NCI-H1417 (cell line): ENCODE results near the gene SIGLEC14.
"Not testable (repeated sequence)": the region's sequence is repeated elsewhere in the genome, so short reads cannot be mapped to it uniquely, and the experiment has no call there.

Experiments used
- DNase-seq, 3 experiments: peaks; one replicate each; lab custom pipeline; 2025; lab: John Stamatoyannopoulos, UW

The SIGLEC14 gene

DNA sequence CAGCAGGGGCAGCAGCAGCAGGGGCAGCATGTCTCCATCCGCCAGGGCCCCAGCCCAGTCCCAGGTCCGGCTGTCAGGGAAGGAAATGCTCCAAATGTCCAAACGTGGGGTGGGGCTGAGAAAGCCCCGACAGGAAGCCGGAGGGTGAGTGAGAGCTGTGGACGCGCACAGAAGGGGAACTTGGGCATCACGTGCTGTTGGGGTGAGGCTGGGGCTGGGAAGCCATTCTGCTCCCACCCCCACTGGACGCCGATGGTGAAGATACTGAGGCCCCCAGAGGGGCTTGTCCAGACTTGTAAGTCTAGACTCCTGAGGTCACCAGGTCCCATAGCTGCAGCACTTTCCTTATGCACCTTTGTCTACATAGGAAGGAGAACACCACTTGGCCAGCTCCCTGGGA lies at the start of gene SIGLEC14:
Gene SIGLEC14, minus strand, starts transcription at position 96 of the 400 bp plus-strand sequence. Its CDS starts 66 bp downstream, at position 30.
- DNase-seq, result not testable (repeated sequence)

DNA sequence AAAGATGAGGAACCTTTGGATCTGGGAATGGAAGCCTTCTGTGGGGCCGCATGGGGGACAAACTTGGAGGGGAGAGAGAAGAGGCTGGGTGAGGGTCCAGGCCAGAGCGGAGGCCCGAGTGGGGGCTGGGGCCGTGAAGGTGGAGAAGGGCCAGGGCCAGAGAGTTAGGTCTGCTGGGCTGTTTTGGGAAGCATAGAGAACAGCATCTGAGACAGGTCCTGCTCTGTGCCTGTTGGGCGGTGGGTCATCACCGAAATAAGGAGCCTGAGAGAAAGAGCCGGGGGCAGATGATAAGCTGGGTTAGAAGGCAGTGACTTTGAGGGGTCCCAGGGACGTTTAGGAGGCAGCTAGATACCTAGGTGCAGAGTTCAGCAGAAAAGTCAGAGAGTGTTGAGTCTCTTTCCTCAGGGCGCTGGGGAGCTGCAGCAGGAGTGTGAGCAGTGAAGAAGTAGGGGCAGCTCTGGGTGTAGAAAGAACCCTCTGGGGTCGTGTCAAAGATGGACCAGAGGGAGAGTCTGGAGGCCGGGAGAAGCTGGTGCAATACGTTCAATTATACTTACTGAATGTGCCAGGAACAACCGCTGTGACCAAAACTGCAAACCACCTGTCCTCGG lies 49.2 kb upstream of the SIGLEC14 start:
- DNase-seq, result no peak

GRCh38 chr19:51695088-51695487 lies 48.5 kb upstream of the SIGLEC14 start:
- DNase-seq, result no peak

DNA sequence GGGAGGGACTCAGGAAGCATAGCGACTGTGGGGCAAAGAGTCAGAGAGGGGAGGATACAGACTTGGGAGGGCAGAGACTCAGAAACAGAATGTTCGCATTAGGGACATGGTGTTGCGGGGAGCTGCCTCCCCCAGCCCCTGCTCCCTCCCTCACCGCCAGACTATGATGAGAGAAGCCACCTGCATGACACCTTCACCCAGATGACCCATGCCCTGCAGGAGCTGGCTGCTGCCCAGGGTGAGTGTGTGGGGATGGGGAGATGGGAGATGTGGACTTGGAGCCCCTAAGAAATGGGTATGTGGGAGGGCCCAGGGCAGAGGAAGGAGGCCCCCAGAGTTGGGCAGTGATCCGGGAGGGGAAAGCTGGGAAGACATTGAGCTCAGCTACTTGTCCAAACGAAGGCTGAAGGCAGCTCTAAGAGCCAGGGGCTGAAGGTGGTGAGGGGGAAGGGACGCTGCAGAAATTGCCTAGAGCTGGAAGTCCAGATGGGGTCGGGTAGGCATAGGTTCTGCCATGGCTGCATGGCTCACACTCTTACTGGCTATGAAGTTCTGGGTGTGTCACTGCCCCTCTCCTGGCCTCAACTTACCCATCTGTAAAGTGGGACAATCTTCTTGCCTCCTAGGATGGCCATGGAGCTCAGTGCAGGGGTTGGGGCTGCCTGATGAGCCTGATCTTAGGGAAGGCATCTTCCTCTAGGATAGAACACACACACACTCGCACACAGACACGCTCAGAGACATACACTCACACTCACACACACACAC lies 47.9 kb upstream of the SIGLEC14 start:
- no peak for DNase-seq

GRCh38 chr19:51693819-51694218 lies 47.2 kb upstream of the SIGLEC14 start:
- no peak for DNase-seq

DNA sequence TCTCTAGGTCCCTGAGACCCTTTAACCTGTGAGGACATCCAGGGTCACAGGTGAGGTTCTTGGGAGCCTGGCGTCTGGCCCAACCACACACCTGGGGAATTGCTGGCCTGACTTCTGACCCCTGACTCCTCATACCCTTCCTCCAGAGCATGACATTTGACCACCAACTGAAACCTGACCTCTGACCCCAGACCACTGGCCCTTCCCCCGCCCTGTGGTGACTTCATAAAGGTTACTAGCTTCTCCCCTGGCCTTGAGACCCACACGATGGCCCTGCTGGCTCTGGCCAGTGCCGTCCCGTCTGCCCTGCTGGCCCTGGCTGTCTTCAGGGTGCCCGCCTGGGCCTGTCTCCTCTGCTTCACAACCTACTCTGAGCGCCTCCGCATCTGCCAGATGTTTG lies 46.6 kb upstream of the SIGLEC14 start, which contains the start of gene SPACA6:
Gene SPACA6, plus strand, starts transcription at position 71 of the 400 bp plus-strand sequence. Its CDS starts 197 bp downstream, at position 268.
- DNase-seq, result no peak

DNA sequence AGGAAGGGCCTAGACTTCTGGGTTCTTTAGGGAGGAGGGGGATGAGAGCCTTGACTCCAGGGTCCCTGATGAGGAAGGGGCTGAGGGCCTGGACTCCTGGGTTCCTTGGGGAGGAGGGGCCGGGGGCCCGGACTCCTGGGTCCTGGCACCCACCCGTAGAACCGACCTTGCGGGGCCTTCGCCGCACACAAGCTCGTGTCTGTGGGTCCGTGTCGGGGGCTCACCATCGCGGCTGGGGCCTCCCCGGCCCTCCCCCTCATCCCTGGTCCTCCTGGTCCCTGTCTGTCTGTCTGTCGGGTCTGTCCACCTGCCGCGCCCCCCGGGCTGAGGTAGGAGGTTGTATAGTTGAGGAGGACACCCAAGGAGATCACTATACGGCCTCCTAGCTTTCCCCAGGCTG lies 45.8 kb upstream of the SIGLEC14 start:
- no peak for DNase-seq

GRCh38 chr19:51691584-51692428 lies 45.2 kb upstream of the SIGLEC14 start:
- peak in 1 of 3 experiments; percentile 10 for DNase-seq

- no peak for DNase-seq
Measured at GRCh38 chr19:51691074-51691583, 44.5 kb upstream of the SIGLEC14 start.

DNA sequence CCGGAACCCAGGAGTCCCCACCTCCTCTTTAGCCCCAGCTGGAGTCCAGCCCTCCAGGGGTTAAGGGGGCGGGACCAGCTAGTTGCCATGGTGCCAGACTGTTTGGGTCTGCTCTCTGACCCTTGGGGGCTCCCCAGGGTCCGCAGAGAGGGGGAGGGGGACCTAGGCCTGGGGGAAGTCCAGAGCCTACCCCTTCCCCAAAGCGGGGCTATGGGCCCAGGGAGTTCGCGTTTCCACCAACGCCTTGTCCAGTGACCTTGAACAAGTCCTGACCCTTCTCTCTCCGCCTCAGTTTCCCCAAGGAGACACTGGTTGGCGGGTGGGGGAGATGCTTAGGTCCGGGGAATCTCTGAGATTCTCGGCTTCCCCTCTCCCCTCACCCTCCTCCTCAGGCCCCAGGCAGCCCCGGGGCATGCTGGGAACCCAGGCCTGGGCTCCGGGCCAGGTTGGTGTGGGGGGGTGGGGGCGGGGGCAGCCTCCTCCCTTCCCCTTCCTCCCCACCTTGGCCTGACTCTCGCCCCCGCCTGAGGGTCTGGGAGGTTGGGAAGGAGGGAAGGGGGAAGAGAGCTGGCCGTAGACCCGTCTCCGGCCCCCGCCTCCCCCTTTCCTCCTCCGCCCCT lies 43.9 kb upstream of the SIGLEC14 start:
- peak in 2 of 3 experiments; percentile 78 to 84 for DNase-seq

- DNase-seq, result peak in 2 of 3 experiments; percentile 56 to 66
Measured at GRCh38 chr19:51689751-51690453, 43.3 kb upstream of the SIGLEC14 start.

GRCh38 chr19:51688671-51689571 lies 42.3 kb upstream of the SIGLEC14 start:
- DNase-seq, result peak in 2 of 3 experiments; percentile 81 to 90

DNA sequence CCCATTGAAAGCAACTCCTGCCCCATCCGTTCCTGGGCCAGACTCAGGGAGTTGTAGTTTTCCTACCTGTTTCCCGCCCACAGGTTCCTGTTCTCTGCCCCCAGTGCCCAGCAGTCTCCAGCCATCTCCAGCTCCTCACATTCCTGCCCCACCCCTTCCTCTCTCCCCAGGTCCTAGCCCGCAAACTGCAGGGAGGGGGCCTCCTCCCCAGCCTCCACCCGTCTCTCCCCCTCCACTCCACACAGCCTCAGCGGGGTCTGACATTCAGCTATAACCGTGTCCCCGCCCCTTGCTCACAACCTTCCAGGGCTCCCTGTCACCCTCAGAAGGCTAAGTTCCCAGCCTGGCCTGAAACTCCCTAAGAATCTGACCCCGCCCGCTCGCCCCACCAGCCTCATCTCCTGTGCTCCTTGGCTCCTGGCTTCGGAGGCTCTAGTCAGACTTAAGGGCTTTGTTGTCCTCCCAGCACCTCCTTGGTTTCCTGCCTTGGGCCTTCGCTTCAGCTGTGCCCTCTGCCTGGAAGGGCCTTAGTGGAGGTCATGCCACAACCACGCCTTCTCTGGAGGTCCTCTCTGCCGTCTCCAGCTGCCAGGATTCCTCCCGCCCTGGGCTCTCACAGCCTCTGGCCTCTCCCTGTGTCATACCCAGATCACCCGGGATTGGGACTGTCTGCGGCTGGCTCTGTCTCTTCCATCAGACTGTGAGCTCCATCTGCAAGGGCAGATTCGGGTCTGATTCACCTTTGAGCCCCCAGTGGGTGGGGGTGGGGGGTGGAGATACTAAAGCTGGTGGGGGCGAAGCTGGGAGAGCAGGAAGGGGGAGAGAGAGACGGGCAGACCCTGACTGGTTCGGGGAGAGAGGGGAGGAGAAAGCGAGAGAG lies 41.4 kb upstream of the SIGLEC14 start:
- DNase-seq, result peak in 2 of 3 experiments; percentile 57 to 68

GRCh38 chr19:51686171-51686570 lies 39.5 kb upstream of the SIGLEC14 start:
- no peak for DNase-seq

DNA sequence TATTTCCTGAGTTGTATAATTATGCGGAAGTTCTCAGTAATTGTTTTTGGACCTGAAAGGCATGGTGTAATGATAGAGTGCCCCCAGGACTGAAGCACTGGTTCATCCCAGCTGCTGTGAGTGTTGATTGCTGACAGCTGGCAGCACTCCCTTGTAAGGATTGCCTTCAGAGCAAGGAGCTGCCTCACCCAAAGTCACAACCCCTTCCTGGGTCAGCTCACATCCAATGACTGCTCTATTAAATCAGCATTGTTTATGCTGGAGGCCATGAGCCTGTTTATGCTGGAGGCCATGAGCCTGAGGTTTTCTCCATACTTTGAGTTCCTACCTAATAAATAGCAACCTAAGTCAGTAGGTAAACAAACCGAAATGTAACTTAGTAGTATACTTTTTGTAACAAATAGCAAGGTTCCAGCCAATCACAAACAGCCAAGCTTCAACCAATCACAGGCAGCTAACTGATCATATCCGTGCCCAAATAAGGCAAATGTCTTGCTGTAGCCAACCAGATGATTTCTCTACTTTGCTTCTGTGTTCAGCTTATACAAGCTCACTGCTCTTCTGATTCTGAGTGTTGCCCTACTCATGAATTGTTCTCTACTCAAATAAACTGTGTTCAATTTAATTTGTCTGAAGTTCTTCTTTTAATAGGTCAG lies 34.8 kb upstream of the SIGLEC14 start:
- DNase-seq, result peak in 1 of 3 experiments; percentile 14

DNA sequence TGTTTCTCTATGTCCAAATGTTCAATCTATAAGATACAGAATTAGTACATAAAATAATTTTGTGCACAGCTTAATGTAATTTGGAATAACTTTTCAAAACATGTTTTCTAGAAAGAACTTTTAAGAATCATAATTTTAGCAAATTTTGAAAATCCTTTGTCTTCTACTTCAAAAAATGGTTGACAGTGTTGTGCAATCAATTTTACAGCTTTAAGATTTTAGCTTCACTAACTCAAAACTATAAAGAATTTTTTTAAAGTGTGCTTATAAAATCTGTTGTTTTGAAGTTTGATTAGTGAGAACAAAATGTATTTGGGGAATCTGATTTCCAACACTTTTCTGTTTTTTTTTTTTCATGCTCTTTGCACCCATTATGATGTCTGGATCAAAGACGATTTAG lies 33.8 kb upstream of the SIGLEC14 start:
- DNase-seq, result no peak

DNA sequence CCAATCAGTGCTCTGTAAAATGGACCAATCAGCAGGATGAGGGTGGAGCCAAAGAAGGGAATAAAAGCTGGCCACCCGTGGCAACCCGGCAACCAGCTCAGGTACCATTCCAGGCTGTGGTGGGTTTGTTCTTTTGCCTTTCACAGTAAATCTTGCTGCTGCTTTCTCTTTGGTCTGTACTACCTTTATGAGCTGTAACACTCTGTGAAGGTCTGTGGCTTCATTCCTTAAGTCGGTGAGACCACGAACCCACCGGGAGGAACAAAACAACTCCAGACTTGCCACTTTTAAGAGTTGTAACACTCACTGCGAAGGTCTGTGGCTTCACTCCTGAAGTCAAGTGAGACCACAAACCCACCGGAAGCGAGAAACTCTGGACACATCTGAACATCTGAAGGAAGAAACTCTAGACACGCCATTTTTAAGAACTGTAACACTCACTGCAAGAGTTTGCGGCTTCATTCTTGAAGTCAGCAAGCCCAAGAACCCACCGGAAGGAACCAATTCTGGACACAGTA lies 30.0 kb upstream of the SIGLEC14 start:
- no peak for DNase-seq

GRCh38 chr19:51675911-51676565 lies 29.4 kb upstream of the SIGLEC14 start:
- peak in 1 of 3 experiments; percentile 12 for DNase-seq
